ENCODE measurements around the gene KIF2C. TPM values are rescaled to one million over a fixed set of nuclear protein-coding genes. Genes with fewer than 3 reads are reported as not detected.
"Not testable (repeated sequence)": the region's sequence is repeated elsewhere in the genome, so short reads cannot be mapped to it uniquely, and the experiment has no call there.

Gene KIF2C
- polyA plus RNA-seq, 1 experiment, result 35.3 TPM

GRCh38 chr1:44747878-44748277 is 8.2 kb downstream of the KIF2C start:
- H3K36me3 ChIP-seq (ENCODE audit: control insufficient read depth, insufficient read depth, low read length), result 0 out of 2 replicates have a peak, but pooled peaks cover 4% of the 10 kb centered on the region
- no peak for DNase-seq (ENCODE audit: low read depth)
- H3K4me3 ChIP-seq (ENCODE audit: low read depth, low read length), result no peak overlapping the region
- TF ChIP-seq CTCF (IDR thresholded peaks at IDR 0.05; ENCODE audit: insufficient read depth, low read depth, low read length), result no peak
- CTCF ChIA-PET, result interaction anchor here (0.6 to 1.9 kb wide), 4 partner anchors 15 to 1755 kb away, joined by 3 to 6 read pairs (median 4); partner anchors contain the start of gene RNU5D-1
- POLR2A ChIA-PET, result no interaction called here
- no peaks in the 10 kb centered on the region for H3K27me3 ChIP-seq (ENCODE audit: control insufficient read depth, insufficient read depth, low read length)

- H3K36me3 ChIP-seq (ENCODE audit: control insufficient read depth, insufficient read depth, low read length), result peaks cover 14% of the 10 kb centered on the region
- H3K4me3 ChIP-seq (ENCODE audit: low read depth, low read length), result no peak overlapping the region
- ChIA-PET CTCF (no interaction called here), POLR2A (no interaction called here)
- H3K27me3 ChIP-seq (ENCODE audit: control insufficient read depth, insufficient read depth, low read length), result no peaks in the 10 kb centered on the region
- no peak for TF ChIP-seq CTCF (IDR thresholded peaks at IDR 0.05; ENCODE audit: insufficient read depth, low read depth, low read length)
- DNase-seq (ENCODE audit: low read depth), result no peak
These were observed 17.8 kb downstream of the KIF2C start for GRCh38 chr1:44757420-44757819.

DNA sequence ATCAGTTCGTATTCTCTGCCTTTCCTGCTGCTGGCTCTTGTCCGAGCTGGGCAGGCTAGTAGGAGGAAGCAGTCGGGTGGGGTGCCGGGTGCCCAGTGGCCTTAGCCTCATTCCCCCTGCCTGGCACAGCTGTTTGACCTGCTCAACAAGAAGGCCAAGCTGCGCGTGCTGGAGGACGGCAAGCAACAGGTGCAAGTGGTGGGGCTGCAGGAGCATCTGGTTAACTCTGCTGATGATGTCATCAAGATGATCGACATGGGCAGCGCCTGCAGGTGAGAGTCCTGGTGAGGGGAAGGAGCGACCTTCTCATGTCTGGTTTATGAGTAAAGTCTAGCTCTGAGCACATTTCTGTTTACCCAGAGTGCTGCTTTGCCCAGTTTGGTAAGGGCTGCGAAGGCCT is 19.4 kb downstream of the KIF2C start:
- H3K4me3 ChIP-seq (ENCODE audit: low read depth, low read length), result no peak overlapping the region
- ChIA-PET CTCF (no interaction called here), POLR2A (no interaction called here)
- TF ChIP-seq CTCF (IDR thresholded peaks at IDR 0.05; ENCODE audit: insufficient read depth, low read depth, low read length), result no peak
- H3K27me3 ChIP-seq (ENCODE audit: control insufficient read depth, insufficient read depth, low read length), result no peaks in the 10 kb centered on the region
- H3K36me3 ChIP-seq (ENCODE audit: control insufficient read depth, insufficient read depth, low read length), result peaks cover 11% of the 10 kb centered on the region
- no peak for DNase-seq (ENCODE audit: low read depth)

DNA sequence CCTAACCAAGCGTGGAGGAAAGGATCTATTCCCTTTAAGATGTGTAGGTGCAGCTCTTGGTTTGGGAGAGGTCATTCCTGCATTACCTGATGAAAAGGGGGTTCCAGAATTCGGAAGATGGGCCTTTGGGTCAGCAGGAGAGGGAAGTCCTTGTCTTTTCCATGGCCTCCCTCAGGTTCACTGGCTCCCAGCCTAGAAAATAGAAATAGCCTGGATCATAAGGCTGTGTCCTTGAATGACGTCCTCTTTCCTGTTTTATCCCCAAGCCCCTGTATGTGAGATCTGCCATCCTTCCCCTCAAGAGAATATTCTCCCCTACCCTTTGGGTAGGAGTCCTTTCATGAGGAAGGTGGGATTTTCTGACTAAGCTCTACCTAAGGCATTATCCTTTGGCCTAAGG is 21.2 kb downstream of the KIF2C start:
- Histone ChIP-seq H3K36me3 (ENCODE audit: control insufficient read depth, insufficient read depth, low read length) (peaks cover 5% of the 10 kb centered on the region; the same call in 1 of the 2 replicates), H3K4me3 (ENCODE audit: low read depth, low read length) (no peak overlapping the region), H3K27me3 (ENCODE audit: control insufficient read depth, insufficient read depth, low read length) (no peaks in the 10 kb centered on the region)
- CTCF ChIA-PET, result no interaction called here
- no peak for DNase-seq (ENCODE audit: low read depth)
- POLR2A ChIA-PET, result no interaction called here
- no peak for TF ChIP-seq CTCF (IDR thresholded peaks at IDR 0.05; ENCODE audit: insufficient read depth, low read depth, low read length)

- POLR2A ChIA-PET, result interaction anchor here (0.5 kb wide), 1 partner anchor 57 kb away, joined by 3 read pairs; no protein-coding TSS in a partner anchor
- CTCF ChIA-PET, result interaction anchor here (1.0 to 2.0 kb wide), 4 partner anchors 9 to 70 kb away, joined by 3 to 7 read pairs (median 5); partner anchors contain the start of genes RNU5D-1 and RPS8
- not testable (repeated sequence) for H3K36me3 ChIP-seq (ENCODE audit: control insufficient read depth, insufficient read depth, low read length); H3K4me3 ChIP-seq (ENCODE audit: low read depth, low read length); H3K27me3 ChIP-seq (ENCODE audit: control insufficient read depth, insufficient read depth, low read length); DNase-seq (ENCODE audit: low read depth)
These were observed 26.8 kb downstream of the KIF2C start for GRCh38 chr1:44766421-44766820.

Measured in BJ (cell line).